Measurements from ENCODE around the gene SLC10A3. TPM values are rescaled to one million over a fixed set of nuclear protein-coding genes. Genes with fewer than 3 reads are reported as not detected.

Gene SLC10A3
- total and polyA plus RNA-seq, 2 of the 13 experiments (the other 11 are each of a cell fraction or from before 2014, with no cell fraction given): 10.1 to 11.5 TPM

DNA sequence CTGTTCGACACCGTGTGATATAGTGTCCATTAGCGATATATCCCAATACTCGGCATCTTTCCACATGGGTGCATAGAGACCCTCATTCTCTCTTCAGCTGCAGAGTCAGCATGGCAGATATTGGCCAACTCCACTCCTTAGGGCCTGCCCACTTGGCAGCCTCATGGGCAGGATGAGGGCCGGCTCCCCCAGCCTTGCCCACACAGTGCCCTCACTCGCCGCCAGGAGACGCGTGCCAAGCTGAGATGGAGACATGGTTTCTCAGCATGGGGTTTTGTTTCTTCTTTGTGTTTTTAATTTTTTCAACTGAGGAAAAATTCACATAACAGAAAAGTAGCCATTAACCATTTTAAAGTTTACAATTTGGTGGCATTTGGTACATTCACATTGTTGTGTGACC is 37.6 kb downstream of the SLC10A3 start:
- WGBS (ENCODE audit: low lambda C conversion rate): 96% methylated on average over 9 of the region's 9 CpGs
- FAIRE-seq (no peak), DNase-seq (ENCODE audit: low spot score) (no peak), ATAC-seq (no peak)
- CTCF ChIA-PET (ENCODE audit: low intra/inter-chr PET ratio, low total read pairs): no interaction called here
- Histone ChIP-seq H3K9me3 (ENCODE audit: low read length) (no peaks in the 10 kb centered on the region), H3K27me3 (ENCODE audit: control insufficient read depth in 1 of 2, insufficient read depth in 2 of 2, low read length in 2 of 2) (no peaks in the 10 kb centered on the region), H3K36me3 (replicated peaks in 1 of 2; ENCODE audit: control insufficient read depth in 1 of 2, insufficient read depth in 2 of 2, low read length in 2 of 2) (no peaks in the 10 kb centered on the region), H4K20me1 (ENCODE audit: insufficient read depth, low read length) (no peaks in the 10 kb centered on the region), H3K9ac (ENCODE audit: insufficient read depth, low read depth, low read length) (no peak overlapping the region), H3K27ac (ENCODE audit: extremely low read length, insufficient read depth, low read length) (no peak overlapping the region), H3K4me3 (replicated peaks in 1 of 3; ENCODE audit: insufficient read depth in 1 of 3, low read depth in 2 of 3, low read length in 3 of 3) (no peak overlapping the region), H3K4me1 (ENCODE audit: insufficient read depth, low read length) (no peaks in the 10 kb centered on the region), H3K4me2 (ENCODE audit: low read depth, low read length) (no peak overlapping the region), H2AFZ (ENCODE audit: low read length) (no peak overlapping the region), H3K79me2 (ENCODE audit: insufficient read depth, low read length) (no peaks in the 10 kb centered on the region)
- TF ChIP-seq ZNF124 (CRISPR knock-in tag; IDR thresholded peaks at IDR 0.05) (no peak), GZF1 (CRISPR knock-in tag; IDR thresholded peaks at IDR 0.05) (no peak), AHR (CRISPR knock-in tag; IDR thresholded peaks at IDR 0.05) (no peak), MEIS2 (CRISPR knock-in tag; IDR thresholded peaks at IDR 0.05) (no peak), ZNF563 (CRISPR knock-in tag; IDR thresholded peaks at IDR 0.05) (no peak), PITX1 (CRISPR knock-in tag; IDR thresholded peaks at IDR 0.05) (no peak), EHMT2 (IDR thresholded peaks at IDR 0.05; ENCODE audit: borderline replicate concordance, low read depth, low read length) (no peak), SNAI1 (CRISPR knock-in tag; IDR thresholded peaks at IDR 0.05; ENCODE audit: borderline replicate concordance) (no peak), ZNF205 (CRISPR knock-in tag; IDR thresholded peaks at IDR 0.05) (no peak), ZNF773 (CRISPR knock-in tag; IDR thresholded peaks at IDR 0.05; ENCODE audit: borderline replicate concordance) (no peak), RFXAP (CRISPR knock-in tag; IDR thresholded peaks at IDR 0.05; ENCODE audit: borderline replicate concordance) (no peak), STAT5B (CRISPR knock-in tag; IDR thresholded peaks at IDR 0.05) (no peak), ZNF530 (CRISPR knock-in tag; IDR thresholded peaks at IDR 0.05; ENCODE audit: low read depth) (no peak), RCOR2 (CRISPR knock-in tag; IDR thresholded peaks at IDR 0.05) (no peak)
- TF ChIP-seq, protein P1, sequence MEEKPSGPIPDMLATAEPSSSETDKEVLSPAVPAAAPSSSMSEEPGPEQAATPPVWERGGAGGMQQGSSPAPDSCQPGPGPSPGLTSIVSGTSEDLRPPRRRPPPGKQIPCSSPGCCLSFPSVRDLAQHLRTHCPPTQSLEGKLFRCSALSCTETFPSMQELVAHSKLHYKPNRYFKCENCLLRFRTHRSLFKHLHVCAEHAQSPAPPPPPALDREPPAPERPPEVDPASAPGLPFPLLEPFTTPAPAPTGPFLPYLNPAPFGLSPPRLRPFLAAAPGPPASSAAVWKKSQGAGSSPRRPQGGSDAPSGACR (CRISPR knock-in tag; IDR thresholded peaks at IDR 0.05): no peak
- TF ChIP-seq, protein P2, sequence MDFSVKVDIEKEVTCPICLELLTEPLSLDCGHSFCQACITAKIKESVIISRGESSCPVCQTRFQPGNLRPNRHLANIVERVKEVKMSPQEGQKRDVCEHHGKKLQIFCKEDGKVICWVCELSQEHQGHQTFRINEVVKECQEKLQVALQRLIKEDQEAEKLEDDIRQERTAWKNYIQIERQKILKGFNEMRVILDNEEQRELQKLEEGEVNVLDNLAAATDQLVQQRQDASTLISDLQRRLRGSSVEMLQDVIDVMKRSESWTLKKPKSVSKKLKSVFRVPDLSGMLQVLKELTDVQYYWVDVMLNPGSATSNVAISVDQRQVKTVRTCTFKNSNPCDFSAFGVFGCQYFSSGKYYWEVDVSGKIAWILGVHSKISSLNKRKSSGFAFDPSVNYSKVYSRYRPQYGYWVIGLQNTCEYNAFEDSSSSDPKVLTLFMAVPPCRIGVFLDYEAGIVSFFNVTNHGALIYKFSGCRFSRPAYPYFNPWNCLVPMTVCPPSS (IDR thresholded peaks at IDR 0.05): no peak
- BruUV-seq (replicated peaks): no TSS peak
- intact Hi-C loops (cut with micrococcal nuclease; ENCODE audit: unreplicated experiment) (no loop called here), in situ Hi-C loops (cut with HindIII; ENCODE audit: extremely low pct_ligation_motif_present, low pct_unique_long_range_greater_than_20kb) (no loop called here)
- POLR2A ChIA-PET: no interaction called here

Data from HepG2 (cell line).